Measurements from ENCODE around the gene HDAC4.

The HDAC4 gene

GRCh38 chr2:239233576-239233975 is 167.2 kb downstream of the HDAC4 start:
- TF ChIP-seq EZH2phosphoT487 (IDR thresholded peaks at IDR 0.05; ENCODE audit: borderline replicate concordance) = no peak
- TF ChIP-seq, protein P1, sequence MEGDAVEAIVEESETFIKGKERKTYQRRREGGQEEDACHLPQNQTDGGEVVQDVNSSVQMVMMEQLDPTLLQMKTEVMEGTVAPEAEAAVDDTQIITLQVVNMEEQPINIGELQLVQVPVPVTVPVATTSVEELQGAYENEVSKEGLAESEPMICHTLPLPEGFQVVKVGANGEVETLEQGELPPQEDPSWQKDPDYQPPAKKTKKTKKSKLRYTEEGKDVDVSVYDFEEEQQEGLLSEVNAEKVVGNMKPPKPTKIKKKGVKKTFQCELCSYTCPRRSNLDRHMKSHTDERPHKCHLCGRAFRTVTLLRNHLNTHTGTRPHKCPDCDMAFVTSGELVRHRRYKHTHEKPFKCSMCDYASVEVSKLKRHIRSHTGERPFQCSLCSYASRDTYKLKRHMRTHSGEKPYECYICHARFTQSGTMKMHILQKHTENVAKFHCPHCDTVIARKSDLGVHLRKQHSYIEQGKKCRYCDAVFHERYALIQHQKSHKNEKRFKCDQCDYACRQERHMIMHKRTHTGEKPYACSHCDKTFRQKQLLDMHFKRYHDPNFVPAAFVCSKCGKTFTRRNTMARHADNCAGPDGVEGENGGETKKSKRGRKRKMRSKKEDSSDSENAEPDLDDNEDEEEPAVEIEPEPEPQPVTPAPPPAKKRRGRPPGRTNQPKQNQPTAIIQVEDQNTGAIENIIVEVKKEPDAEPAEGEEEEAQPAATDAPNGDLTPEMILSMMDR (conservative IDR thresholded peaks at IDR 0.05; ENCODE audit: low read length) = no peak
- no peak overlapping the region for H3K9ac ChIP-seq (ENCODE audit: low read depth, low read length, poor library complexity, severe bottlenecking)
- no peaks in the 10 kb centered on the region for H3K27me3 ChIP-seq (ENCODE audit: insufficient read depth, low read length, poor library complexity, severe bottlenecking)
- peaks cover 23% of the 10 kb centered on the region; the same call in 1 of the 2 replicates for H3K79me2 ChIP-seq (ENCODE audit: insufficient read depth, low read length)
- H3K9me3 ChIP-seq (ENCODE audit: insufficient read depth, low read depth, low read length) = no peaks in the 10 kb centered on the region
- no peak overlapping the region for H3K4me2 ChIP-seq (ENCODE audit: low read depth, low read length, poor library complexity, severe bottlenecking)
- no peak overlapping the region for H3K4me3 ChIP-seq (ENCODE audit: low read length, poor library complexity, severe bottlenecking)
- peaks cover 23% of the 10 kb centered on the region for H3K4me1 ChIP-seq (ENCODE audit: insufficient read depth, low read length, poor library complexity, severe bottlenecking)
- H2AFZ ChIP-seq (ENCODE audit: low read length) = no peak overlapping the region
- H4K20me1 ChIP-seq (ENCODE audit: insufficient read depth, low read length, poor library complexity, severe bottlenecking) = peaks cover 11% of the 10 kb centered on the region
- H3K9me2 ChIP-seq (replicated peaks; ENCODE audit: low read depth, low read length) = no peaks in the 10 kb centered on the region
- H3K36me3 ChIP-seq (ENCODE audit: insufficient read depth, low read length) = no peaks in the 10 kb centered on the region
- no peaks in the 10 kb centered on the region for H3F3A ChIP-seq (ENCODE audit: low read depth)

- peaks cover 23% of the 10 kb centered on the region for H3K4me1 ChIP-seq (ENCODE audit: insufficient read depth, low read length, poor library complexity, severe bottlenecking)
- no peaks in the 10 kb centered on the region for H3K27me3 ChIP-seq (ENCODE audit: insufficient read depth, low read length, poor library complexity, severe bottlenecking)
- H3K9ac ChIP-seq (ENCODE audit: low read depth, low read length, poor library complexity, severe bottlenecking) = no peak overlapping the region
- no peaks in the 10 kb centered on the region for H3K9me3 ChIP-seq (ENCODE audit: insufficient read depth, low read depth, low read length)
- H3K36me3 ChIP-seq (ENCODE audit: insufficient read depth, low read length) = no peaks in the 10 kb centered on the region
- H2AFZ ChIP-seq (ENCODE audit: low read length) = no peak overlapping the region
- H3K79me2 ChIP-seq (ENCODE audit: insufficient read depth, low read length) = peaks cover 25% of the 10 kb centered on the region; the same call in 1 of the 2 replicates
- H3K4me3 ChIP-seq (ENCODE audit: low read length, poor library complexity, severe bottlenecking) = no peak overlapping the region
- H3K4me2 ChIP-seq (ENCODE audit: low read depth, low read length, poor library complexity, severe bottlenecking) = no peak overlapping the region
- no peaks in the 10 kb centered on the region for H3K9me2 ChIP-seq (replicated peaks; ENCODE audit: low read depth, low read length)
- peaks cover 21% of the 10 kb centered on the region for H4K20me1 ChIP-seq (ENCODE audit: insufficient read depth, low read length, poor library complexity, severe bottlenecking)
- no peaks in the 10 kb centered on the region for H3F3A ChIP-seq (ENCODE audit: low read depth)
- TF ChIP-seq, protein P1 (conservative IDR thresholded peaks at IDR 0.05; ENCODE audit: low read length) = no peak
- no peak for TF ChIP-seq EZH2phosphoT487 (IDR thresholded peaks at IDR 0.05; ENCODE audit: borderline replicate concordance)
Measured at GRCh38 chr2:239232195-239232578, 168.6 kb downstream of the HDAC4 start.

DNA sequence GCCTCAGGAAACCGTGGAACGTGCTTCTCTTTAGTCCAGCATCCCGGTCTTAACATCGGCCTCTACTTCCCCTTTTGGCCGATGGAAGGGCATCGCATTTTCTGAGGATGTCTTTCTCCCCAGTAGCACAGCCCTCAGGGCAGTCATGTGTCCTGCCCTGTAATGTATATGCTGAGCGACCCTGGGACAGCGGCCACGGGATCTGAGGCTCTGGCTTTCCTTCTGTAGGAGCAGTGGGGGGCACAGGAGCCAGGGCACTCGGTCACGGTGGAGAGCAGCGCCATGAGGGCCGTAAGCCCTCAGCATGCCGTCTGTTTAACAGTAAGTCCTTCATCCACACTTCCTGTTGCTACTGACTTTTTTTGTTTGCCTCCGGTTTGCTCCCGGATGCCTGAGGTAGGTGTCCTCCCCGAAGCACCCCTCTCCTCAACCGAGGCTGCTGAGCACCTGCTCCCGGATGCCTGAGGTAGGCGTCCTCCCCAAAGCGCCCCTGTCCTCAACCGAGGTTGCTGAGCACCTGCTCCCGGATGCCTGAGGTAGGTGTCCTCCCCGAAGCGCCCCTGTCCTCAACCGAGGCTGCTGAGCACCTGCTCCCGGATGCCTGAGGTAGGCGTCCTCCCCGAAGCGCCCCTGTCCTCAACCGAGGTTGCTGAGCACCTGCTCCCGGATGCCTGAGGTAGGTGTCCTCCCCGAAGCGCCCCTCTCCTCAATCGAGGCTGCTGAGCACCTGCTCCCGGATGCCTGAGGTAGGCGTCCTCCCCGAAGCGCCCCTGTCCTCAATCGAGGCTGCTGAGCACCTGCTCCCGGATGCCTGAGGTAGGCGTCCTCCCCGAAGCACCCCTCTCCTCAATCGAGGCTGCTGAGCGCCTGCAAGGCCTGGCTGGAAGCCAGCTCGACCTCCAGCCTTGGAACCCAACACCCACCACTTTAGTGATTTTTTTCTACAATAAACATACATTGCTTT is 169.3 kb downstream of the HDAC4 start:
- peaks cover 21% of the 10 kb centered on the region for H4K20me1 ChIP-seq (ENCODE audit: insufficient read depth, low read length, poor library complexity, severe bottlenecking)
- H3K27me3 ChIP-seq (ENCODE audit: insufficient read depth, low read length, poor library complexity, severe bottlenecking) = no peaks in the 10 kb centered on the region
- TF ChIP-seq, protein P1 (conservative IDR thresholded peaks at IDR 0.05; ENCODE audit: low read length) = no peak
- TF ChIP-seq EZH2phosphoT487 (IDR thresholded peaks at IDR 0.05; ENCODE audit: borderline replicate concordance) = no peak
- peak overlapping the region; percentile 64 for H3K4me2 ChIP-seq (ENCODE audit: low read depth, low read length, poor library complexity, severe bottlenecking)
- H3F3A ChIP-seq (ENCODE audit: low read depth) = no peaks in the 10 kb centered on the region
- H3K36me3 ChIP-seq (ENCODE audit: insufficient read depth, low read length) = no peaks in the 10 kb centered on the region
- peak overlapping the region; percentile 40 for H3K4me3 ChIP-seq (ENCODE audit: low read length, poor library complexity, severe bottlenecking)
- H3K9ac ChIP-seq (ENCODE audit: low read depth, low read length, poor library complexity, severe bottlenecking) = peak overlapping the region; percentile 11
- no peak overlapping the region for H2AFZ ChIP-seq (ENCODE audit: low read length)
- H3K9me2 ChIP-seq (replicated peaks; ENCODE audit: low read depth, low read length) = no peaks in the 10 kb centered on the region
- H3K4me1 ChIP-seq (ENCODE audit: insufficient read depth, low read length, poor library complexity, severe bottlenecking) = peaks cover 23% of the 10 kb centered on the region
- peaks cover 22% of the 10 kb centered on the region; the same call in 1 of the 2 replicates for H3K79me2 ChIP-seq (ENCODE audit: insufficient read depth, low read length)
- no peaks in the 10 kb centered on the region for H3K9me3 ChIP-seq (ENCODE audit: insufficient read depth, low read depth, low read length)

Measured in Loucy (cell line).